GM23338 (cell line): Measurements from ENCODE around the gene IFI6.

ENCODE experiments used
- CTCF ChIP-seq, 2 experiments: fragments of 200-600 bp in 1 of 2; sonication (generic) in 1 of 2; conservative IDR thresholded peaks; 2 replicates each; pipeline versions ENCODE4 v1.5.1 to v1.6.1; 2016 to 2017; ENCODE audit warnings: antibody characterized with exemption in 2 of 2, low read depth in 2 of 2, mild to moderate bottlenecking in 2 of 2, moderate library complexity in 1 of 2
- EZH2 ChIP-seq: fragments of 200-600 bp; sonication (generic); IDR thresholded peaks from one replicate; pipeline ENCODE4 v1.8.0; 2017; ENCODE audit warnings: antibody characterized with exemption, mild to moderate bottlenecking, low read depth; ENCODE audit not compliant: unreplicated experiment

- TF ChIP-seq CTCF (conservative IDR thresholded peaks at IDR 0.05; ENCODE audit: low read depth in 2 of 2) (no peak), EZH2 (no peak)
Observed at GRCh38 chr1:27690183-27690582, 18.2 kb upstream of the IFI6 start.
